KMS-11 (cell line): ENCODE results near the gene ZNF287.

Experiments used
- H2AFZ ChIP-seq: fragments of 200-600 bp; sonication (generic); 2 replicates; pipeline ENCODE4 v1.6.1; 2016; ENCODE audit warnings: antibody characterized with exemption, mixed run types, low read depth
- H3K27ac ChIP-seq: fragments of 200-600 bp; sonication (generic); 2 replicates; pipeline ENCODE4 v1.6.1; 2016; ENCODE audit warnings: mild to moderate bottlenecking, mixed run types
- H3K27me3 ChIP-seq: fragments of 200-600 bp; sonication (generic); 2 replicates; pipeline ENCODE4 v1.6.1; 2017; ENCODE audit warnings: mild to moderate bottlenecking, low read depth, mixed run types, moderate library complexity; ENCODE audit not compliant: insufficient read depth
- H3K36me3 ChIP-seq: fragments of 200-600 bp; sonication (generic); 2 replicates; pipeline ENCODE4 v1.6.1; 2017; ENCODE audit warnings: mild to moderate bottlenecking, mixed run types; ENCODE audit not compliant: insufficient read depth
- H3K4me1 ChIP-seq: fragments of 200-600 bp; sonication (generic); 2 replicates; pipeline ENCODE4 v1.6.1; 2016; ENCODE audit warnings: mild to moderate bottlenecking, low read depth, mixed run types; ENCODE audit not compliant: poor library complexity, severe bottlenecking
- H3K4me2 ChIP-seq: fragments of 200-600 bp; sonication (generic); 2 replicates; pipeline ENCODE4 v1.7.0; 2016; ENCODE audit warnings: mild to moderate bottlenecking, mixed run types
- H3K4me3 ChIP-seq: fragments of 200-600 bp; sonication (generic); IDR thresholded peaks from 2 replicates; pipeline ENCODE4 v1.6.1; 2017; ENCODE audit warnings: low read depth, low read length, mixed read lengths; ENCODE audit not compliant: insufficient read depth
- H3K79me2 ChIP-seq: fragments of 200-600 bp; sonication (generic); 2 replicates; pipeline ENCODE4 v1.6.1; 2016; ENCODE audit warnings: low read depth, mixed run types; ENCODE audit not compliant: insufficient read depth
- H3K9ac ChIP-seq: fragments of 200-600 bp; sonication (generic); 2 replicates; pipeline ENCODE4 v1.6.1; 2016; ENCODE audit warnings: mild to moderate bottlenecking, mixed run types
- H4K20me1 ChIP-seq: fragments of 200-600 bp; sonication (generic); 2 replicates; pipeline ENCODE4 v1.6.1; 2016; ENCODE audit warnings: mild to moderate bottlenecking, mixed run types; ENCODE audit not compliant: insufficient read depth
- CTCF ChIP-seq: fragments of 200-600 bp; sonication (generic); conservative IDR thresholded peaks from 2 replicates; pipeline ENCODE4 v1.6.1; 2017; ENCODE audit warnings: low read depth, mild to moderate bottlenecking, antibody characterized with exemption, low read length, moderate library complexity, mixed read lengths

Gene ZNF287

GRCh38 chr17:16515933-16516332 is 53.1 kb downstream of the ZNF287 start:
- Histone ChIP-seq H3K27ac (no peak overlapping the region), H3K4me2 (no peak overlapping the region), H4K20me1 (no peaks in the 10 kb centered on the region), H3K9ac (no peak overlapping the region), H2AFZ (no peak overlapping the region), H3K79me2 (no peaks in the 10 kb centered on the region), H3K4me1 (no peaks in the 10 kb centered on the region), H3K4me3 (no peak overlapping the region), H3K27me3 (no peaks in the 10 kb centered on the region), H3K36me3 (no peaks in the 10 kb centered on the region)
- TF ChIP-seq CTCF, result no peak

- no peak overlapping the region for H3K4me3 ChIP-seq
- no peaks in the 10 kb centered on the region for H3K79me2 ChIP-seq
- no peaks in the 10 kb centered on the region for H3K4me1 ChIP-seq
- TF ChIP-seq CTCF, result no peak
- no peaks in the 10 kb centered on the region for H4K20me1 ChIP-seq
- H3K27ac ChIP-seq, result no peak overlapping the region
- H3K36me3 ChIP-seq, result no peaks in the 10 kb centered on the region
- no peak overlapping the region for H3K9ac ChIP-seq
- H2AFZ ChIP-seq, result no peak overlapping the region
- H3K4me2 ChIP-seq, result no peak overlapping the region
- no peaks in the 10 kb centered on the region for H3K27me3 ChIP-seq
Observed at GRCh38 chr17:16513873-16514272, 55.1 kb downstream of the ZNF287 start.

- H2AFZ ChIP-seq, result no peak overlapping the region
- H3K27me3 ChIP-seq, result no peaks in the 10 kb centered on the region
- H4K20me1 ChIP-seq, result no peaks in the 10 kb centered on the region
- no peak overlapping the region for H3K9ac ChIP-seq
- TF ChIP-seq CTCF, result no peak
- no peaks in the 10 kb centered on the region for H3K36me3 ChIP-seq
- H3K4me2 ChIP-seq, result no peak overlapping the region
- H3K79me2 ChIP-seq, result no peaks in the 10 kb centered on the region
- no peak overlapping the region for H3K4me3 ChIP-seq
- no peaks in the 10 kb centered on the region for H3K4me1 ChIP-seq
- H3K27ac ChIP-seq, result no peak overlapping the region
Observed at GRCh38 chr17:16512011-16512410, 57.0 kb downstream of the ZNF287 start.

- Histone ChIP-seq H3K4me1 (no peaks in the 10 kb centered on the region), H3K27ac (no peak overlapping the region), H3K79me2 (no peaks in the 10 kb centered on the region), H2AFZ (no peak overlapping the region), H3K4me2 (no peak overlapping the region), H3K9ac (no peak overlapping the region), H3K4me3 (no peak overlapping the region), H3K36me3 (no peaks in the 10 kb centered on the region), H3K27me3 (no peaks in the 10 kb centered on the region), H4K20me1 (no peaks in the 10 kb centered on the region)
- no peak for TF ChIP-seq CTCF
Observed at GRCh38 chr17:16511593-16511992, 57.4 kb downstream of the ZNF287 start.
